ENCODE results near the gene ADARB2.

DNA sequence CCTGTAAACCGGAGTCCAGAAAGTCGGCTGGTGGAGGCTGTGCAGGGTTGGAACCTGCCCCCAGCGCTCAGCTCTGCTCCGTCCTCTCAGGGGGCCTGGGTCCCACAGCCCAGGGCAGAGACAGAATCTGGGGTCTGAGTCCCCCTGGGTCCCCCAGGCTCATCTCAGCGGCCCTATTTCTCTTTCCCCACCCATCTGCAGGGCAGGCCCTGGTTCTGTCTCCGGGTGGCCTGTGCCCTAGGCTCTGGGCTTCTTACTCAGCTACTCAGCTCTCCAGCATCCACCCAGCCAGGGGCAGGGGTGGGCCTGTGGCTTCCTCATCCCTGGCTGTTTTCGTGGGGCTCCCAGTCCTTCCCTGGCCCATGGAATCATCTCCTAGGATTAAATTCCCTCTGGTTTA, 183.4 kb downstream of the ADARB2 start:
- TF ChIP-seq, protein P1, sequence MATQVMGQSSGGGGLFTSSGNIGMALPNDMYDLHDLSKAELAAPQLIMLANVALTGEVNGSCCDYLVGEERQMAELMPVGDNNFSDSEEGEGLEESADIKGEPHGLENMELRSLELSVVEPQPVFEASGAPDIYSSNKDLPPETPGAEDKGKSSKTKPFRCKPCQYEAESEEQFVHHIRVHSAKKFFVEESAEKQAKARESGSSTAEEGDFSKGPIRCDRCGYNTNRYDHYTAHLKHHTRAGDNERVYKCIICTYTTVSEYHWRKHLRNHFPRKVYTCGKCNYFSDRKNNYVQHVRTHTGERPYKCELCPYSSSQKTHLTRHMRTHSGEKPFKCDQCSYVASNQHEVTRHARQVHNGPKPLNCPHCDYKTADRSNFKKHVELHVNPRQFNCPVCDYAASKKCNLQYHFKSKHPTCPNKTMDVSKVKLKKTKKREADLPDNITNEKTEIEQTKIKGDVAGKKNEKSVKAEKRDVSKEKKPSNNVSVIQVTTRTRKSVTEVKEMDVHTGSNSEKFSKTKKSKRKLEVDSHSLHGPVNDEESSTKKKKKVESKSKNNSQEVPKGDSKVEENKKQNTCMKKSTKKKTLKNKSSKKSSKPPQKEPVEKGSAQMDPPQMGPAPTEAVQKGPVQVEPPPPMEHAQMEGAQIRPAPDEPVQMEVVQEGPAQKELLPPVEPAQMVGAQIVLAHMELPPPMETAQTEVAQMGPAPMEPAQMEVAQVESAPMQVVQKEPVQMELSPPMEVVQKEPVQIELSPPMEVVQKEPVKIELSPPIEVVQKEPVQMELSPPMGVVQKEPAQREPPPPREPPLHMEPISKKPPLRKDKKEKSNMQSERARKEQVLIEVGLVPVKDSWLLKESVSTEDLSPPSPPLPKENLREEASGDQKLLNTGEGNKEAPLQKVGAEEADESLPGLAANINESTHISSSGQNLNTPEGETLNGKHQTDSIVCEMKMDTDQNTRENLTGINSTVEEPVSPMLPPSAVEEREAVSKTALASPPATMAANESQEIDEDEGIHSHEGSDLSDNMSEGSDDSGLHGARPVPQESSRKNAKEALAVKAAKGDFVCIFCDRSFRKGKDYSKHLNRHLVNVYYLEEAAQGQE (IDR thresholded peaks at IDR 0.05; ENCODE audit: insufficient read depth in 1 of 2, low read depth in 2 of 2, low read length in 2 of 2) = no peak
- no peak for TF ChIP-seq POLR2AphosphoS5 (IDR thresholded peaks at IDR 0.05; ENCODE audit: low read depth, low read length)
